ENCODE measurements around the gene MRPS23. TPM values are rescaled to one million over a fixed set of nuclear protein-coding genes. Genes with fewer than 3 reads are reported as not detected.

The MRPS23 gene
- total RNA-seq, 2 experiments from 2014 or later: 42.6 to 69.7 TPM

GRCh38 chr17:57833179-57833939, 16.5 kb downstream of the MRPS23 start:
- CTCF ChIA-PET: interaction anchor here (0.6 to 3.8 kb wide), 59 partner anchors 8 to 823 kb away, joined by 3 to 41 read pairs (median 4); partner anchors contain the start of gene MRPS23
- Mint-ChIP-seq H3K36me3 (ENCODE audit: low read depth) (peaks cover 7% of the 10 kb centered on the region), H3K4me1 (peaks cover 7% of the 10 kb centered on the region), H3K27ac (no peak overlapping the region), H3K27me3 (no peaks in the 10 kb centered on the region), H3K4me3 (no peak overlapping the region), H3K9me3 (ENCODE audit: low read depth) (no peaks in the 10 kb centered on the region)
- POLR2A ChIA-PET: interaction anchor here (0.6 kb wide), 2 partner anchors 590 to 1998 kb away, joined by 3 read pairs; no protein-coding TSS in a partner anchor
- intact Hi-C loops (cut with DNase I, micrococcal nuclease): loop anchor here (1.0 to 5.0 kb wide), 3 partner anchors 590 to 706 kb away; no protein-coding TSS in a partner anchor
- ATAC-seq: peak; percentile 86
- peak; percentile 84 for DNase-seq

- intact Hi-C loops (cut with DNase I, micrococcal nuclease): loop anchor here (1.0 to 5.0 kb wide), 3 partner anchors 589 to 705 kb away; no protein-coding TSS in a partner anchor
- peaks cover 5% of the 10 kb centered on the region for H3K36me3 Mint-ChIP-seq (ENCODE audit: low read depth)
- H3K27ac Mint-ChIP-seq: no peak overlapping the region
- peaks cover 7% of the 10 kb centered on the region for H3K4me1 Mint-ChIP-seq
- no peaks in the 10 kb centered on the region for H3K9me3 Mint-ChIP-seq (ENCODE audit: low read depth)
- no peaks in the 10 kb centered on the region for H3K27me3 Mint-ChIP-seq
- ATAC-seq (no peak), DNase-seq (no peak)
- CTCF ChIA-PET: interaction anchor here (0.6 to 3.8 kb wide), 46 partner anchors 7 to 821 kb away, joined by 3 to 41 read pairs (median 4); partner anchors contain the start of gene MRPS23
- H3K4me3 Mint-ChIP-seq: no peak overlapping the region
- POLR2A ChIA-PET: interaction anchor here (0.6 kb wide), 1 partner anchor 589 kb away, joined by 3 read pairs; no protein-coding TSS in a partner anchor
Measured at GRCh38 chr17:57832314-57833178, 17.3 kb downstream of the MRPS23 start.

- CTCF ChIA-PET: no interaction called here
- POLR2A ChIA-PET: no interaction called here
- no peak for DNase-seq
- no peaks in the 10 kb centered on the region for H3K27me3 Mint-ChIP-seq
- no peaks in the 10 kb centered on the region for H3K9me3 Mint-ChIP-seq (ENCODE audit: low read depth)
- intact Hi-C loops (cut with DNase I, micrococcal nuclease): loop anchor here in 1 of 2 experiments (5.0 kb wide), 1 partner anchor 704 kb away; no protein-coding TSS in a partner anchor
- no peaks in the 10 kb centered on the region for H3K36me3 Mint-ChIP-seq (ENCODE audit: low read depth)
- peaks cover 7% of the 10 kb centered on the region for H3K4me1 Mint-ChIP-seq
- H3K4me3 Mint-ChIP-seq: no peak overlapping the region
- H3K27ac Mint-ChIP-seq: no peak overlapping the region
- ATAC-seq: no peak
Measured at GRCh38 chr17:57830880-57831279, 19.0 kb downstream of the MRPS23 start.

- CTCF ChIA-PET: interaction anchor here (0.7 kb wide), 1 partner anchor 54 kb away, joined by 3 read pairs; no protein-coding TSS in a partner anchor
- H3K27me3 Mint-ChIP-seq: no peaks in the 10 kb centered on the region
- no peak for ATAC-seq
- no peaks in the 10 kb centered on the region for H3K36me3 Mint-ChIP-seq (ENCODE audit: low read depth)
- POLR2A ChIA-PET: no interaction called here
- no peaks in the 10 kb centered on the region for H3K9me3 Mint-ChIP-seq (ENCODE audit: low read depth)
- no peak overlapping the region for H3K27ac Mint-ChIP-seq
- no peak overlapping the region for H3K4me3 Mint-ChIP-seq
- intact Hi-C loops (cut with DNase I, micrococcal nuclease): no loop called here
- DNase-seq: no peak
- no peaks in the 10 kb centered on the region for H3K4me1 Mint-ChIP-seq
Measured at GRCh38 chr17:57823469-57824401, 26.1 kb downstream of the MRPS23 start.

GRCh38 chr17:57819867-57820266, 30.0 kb downstream of the MRPS23 start:
- DNase-seq: no peak
- H3K4me1 Mint-ChIP-seq: no peaks in the 10 kb centered on the region

GRCh38 chr17:57819285-57819684, 30.6 kb downstream of the MRPS23 start:
- Mint-ChIP-seq H3K4me1 (no peaks in the 10 kb centered on the region), H3K4me3 (no peak overlapping the region), H3K9me3 (ENCODE audit: low read depth) (no peaks in the 10 kb centered on the region), H3K27me3 (peaks cover 9% of the 10 kb centered on the region), H3K36me3 (ENCODE audit: low read depth) (no peaks in the 10 kb centered on the region), H3K27ac (no peak overlapping the region)
- DNase-seq (no peak), ATAC-seq (no peak)
- CTCF ChIA-PET: interaction anchor here (0.5 to 1.1 kb wide), 2 partner anchors 10 to 36 kb away, joined by 3 to 4 read pairs; no protein-coding TSS in a partner anchor
- intact Hi-C loops (cut with DNase I, micrococcal nuclease): no loop called here
- POLR2A ChIA-PET: no interaction called here

More at GRCh38 chr17:57819867-57820266, 30.0 kb downstream of the MRPS23 start:
- Mint-ChIP-seq H3K9me3 (ENCODE audit: low read depth) (no peaks in the 10 kb centered on the region), H3K4me3 (no peak overlapping the region), H3K27me3 (peaks cover 6% of the 10 kb centered on the region), H3K27ac (no peak overlapping the region), H3K36me3 (ENCODE audit: low read depth) (no peaks in the 10 kb centered on the region)
- CTCF ChIA-PET: interaction anchor here (1.1 kb wide), 1 partner anchor 9 kb away, joined by 4 read pairs; no protein-coding TSS in a partner anchor
- ATAC-seq: no peak
- POLR2A ChIA-PET: no interaction called here
- intact Hi-C loops (cut with DNase I, micrococcal nuclease): no loop called here

GRCh38 chr17:57818066-57818465, 31.8 kb downstream of the MRPS23 start:
- ATAC-seq (no peak), DNase-seq (no peak)
- Mint-ChIP-seq H3K4me1 (no peaks in the 10 kb centered on the region), H3K4me3 (no peak overlapping the region), H3K36me3 (ENCODE audit: low read depth) (no peaks in the 10 kb centered on the region), H3K27me3 (peaks cover 9% of the 10 kb centered on the region), H3K27ac (no peak overlapping the region), H3K9me3 (ENCODE audit: low read depth) (no peaks in the 10 kb centered on the region)
- ChIA-PET CTCF (interaction anchor here (1.3 to 3.2 kb wide), 2 partner anchors 9 to 16 kb away, joined by 3 to 21 read pairs; no protein-coding TSS in a partner anchor), POLR2A (interaction anchor here (0.5 to 0.7 kb wide), 2 partner anchors 13 to 537 kb away, joined by 3 to 6 read pairs; no protein-coding TSS in a partner anchor)
- intact Hi-C loops (cut with DNase I, micrococcal nuclease): no loop called here

- Mint-ChIP-seq H3K9me3 (ENCODE audit: low read depth) (no peaks in the 10 kb centered on the region), H3K36me3 (ENCODE audit: low read depth) (no peaks in the 10 kb centered on the region), H3K27ac (no peak overlapping the region), H3K4me3 (no peak overlapping the region), H3K27me3 (peaks cover 11% of the 10 kb centered on the region), H3K4me1 (no peaks in the 10 kb centered on the region)
- intact Hi-C loops (cut with DNase I, micrococcal nuclease): no loop called here
- ChIA-PET CTCF (interaction anchor here (1.0 to 3.2 kb wide), 4 partner anchors 9 to 356 kb away, joined by 3 to 21 read pairs (median 3); no protein-coding TSS in a partner anchor), POLR2A (no interaction called here)
- DNase-seq (no peak), ATAC-seq (no peak)
Measured at GRCh38 chr17:57817299-57817698, 32.5 kb downstream of the MRPS23 start.

GRCh38 chr17:57814421-57814820, 35.4 kb downstream of the MRPS23 start:
- Mint-ChIP-seq H3K9me3 (ENCODE audit: low read depth) (no peaks in the 10 kb centered on the region), H3K4me1 (peaks cover 8% of the 10 kb centered on the region), H3K27me3 (peaks cover 35% of the 10 kb centered on the region), H3K36me3 (ENCODE audit: low read depth) (no peaks in the 10 kb centered on the region), H3K27ac (no peak overlapping the region), H3K4me3 (no peak overlapping the region)
- ATAC-seq (no peak), DNase-seq (no peak)
- POLR2A ChIA-PET: no interaction called here
- CTCF ChIA-PET: interaction anchor here (0.7 to 1.4 kb wide), 3 partner anchors 29 to 100 kb away, joined by 3 to 4 read pairs (median 3); no protein-coding TSS in a partner anchor
- intact Hi-C loops (cut with DNase I, micrococcal nuclease): no loop called here

- ChIA-PET POLR2A (no interaction called here), CTCF (interaction anchor here (0.6 to 3.4 kb wide), 2 partner anchors 21 to 601 kb away, joined by 3 to 20 read pairs; no protein-coding TSS in a partner anchor)
- DNase-seq (no peak), ATAC-seq (no peak)
- H3K4me3 Mint-ChIP-seq: no peak overlapping the region
- H3K4me1 Mint-ChIP-seq: peaks cover 8% of the 10 kb centered on the region
- H3K27me3 Mint-ChIP-seq: peaks cover 48% of the 10 kb centered on the region
- no peaks in the 10 kb centered on the region for H3K36me3 Mint-ChIP-seq (ENCODE audit: low read depth)
- H3K27ac Mint-ChIP-seq: no peak overlapping the region
- intact Hi-C loops (cut with DNase I, micrococcal nuclease): no loop called here
- H3K9me3 Mint-ChIP-seq (ENCODE audit: low read depth): no peaks in the 10 kb centered on the region
Measured at GRCh38 chr17:57811638-57812280, 38.1 kb downstream of the MRPS23 start.

Data from activated CD4-positive, alpha-beta T cell treated with anti-CD3 and anti-CD28 coated beads for 36 hours (primary cell).